LNCaP clone FGC (cell line): ENCODE data around the gene KLF11.
"Not testable (repeated sequence)": the region's sequence is repeated elsewhere in the genome, so short reads cannot be mapped to it uniquely, and the experiment has no call there.

Experiments used
- DNase-seq: peaks from one replicate; pipeline ENCODE4 v3.0.0-alpha.2; 2011; ENCODE audit warnings: low read depth
- H3K4me3 ChIP-seq: 2 replicates; pipeline ENCODE4 v1.5.1; 2011; ENCODE audit warnings: mild to moderate bottlenecking, low read depth, low read length, control low read depth
- CTCF ChIP-seq: IDR thresholded peaks from 2 replicates; pipeline ENCODE4 v1.5.1; 2012; ENCODE audit warnings: mild to moderate bottlenecking; ENCODE audit not compliant: control insufficient read depth, insufficient read depth; ENCODE audit errors: extremely low read depth

KLF11 gene

GRCh38 chr2:10014418-10015190, 28.7 kb upstream of the KLF11 start:
- no peak for TF ChIP-seq CTCF
- H3K4me3 ChIP-seq, result no peak overlapping the region
- DNase-seq, result no peak

GRCh38 chr2:10015376-10015989, 27.9 kb upstream of the KLF11 start:
- not testable (repeated sequence) for DNase-seq, H3K4me3 ChIP-seq

- no peak for TF ChIP-seq CTCF
- no peak for DNase-seq
- H3K4me3 ChIP-seq, result no peak overlapping the region
These were observed 27.1 kb upstream of the KLF11 start for GRCh38 chr2:10016001-10016801.

- H3K4me3 ChIP-seq, result no peak overlapping the region
- no peak for TF ChIP-seq CTCF
- no peak for DNase-seq
These were observed 26.5 kb upstream of the KLF11 start for GRCh38 chr2:10016802-10017258.

GRCh38 chr2:10017313-10017941, 25.9 kb upstream of the KLF11 start:
- no peak for TF ChIP-seq CTCF
- H3K4me3 ChIP-seq, result no peak overlapping the region
- DNase-seq, result no peak

- DNase-seq, result no peak
- no peak for TF ChIP-seq CTCF
- no peak overlapping the region for H3K4me3 ChIP-seq
These were observed 24.2 kb upstream of the KLF11 start for GRCh38 chr2:10019174-10019573.
